Measurements from ENCODE around the gene MXRA8.

GRCh38 chr1:1367315-1367714 lies 9.0 kb upstream of the MXRA8 start:
- TF ChIP-seq POLR2AphosphoS5 (IDR thresholded peaks at IDR 0.05; ENCODE audit: low read depth, low read length) (no peak), TAF1 (IDR thresholded peaks at IDR 0.05; ENCODE audit: borderline replicate concordance, insufficient read depth, low read length) (no peak), REST (IDR thresholded peaks at IDR 0.05; ENCODE audit: insufficient read depth in 1 of 2, low read depth in 2 of 2, low read length in 2 of 2) (no peak), SIN3A (IDR thresholded peaks at IDR 0.05; ENCODE audit: borderline replicate concordance, insufficient read depth, low read length) (no peak), FOXP2 (optimal IDR thresholded peaks at IDR 0.05; ENCODE audit: borderline replicate concordance, extremely low read depth, extremely low read length, insufficient read depth) (no peak)
